GM23248 (cell line): ENCODE measurements around the gene MYBPH.

ENCODE experiments used
- EZH2 ChIP-seq: fragments of 200-600 bp; sonication (generic); IDR thresholded peaks from 2 replicates; pipeline ENCODE4 v1.6.1; 2018; ENCODE audit warnings: antibody characterized with exemption, mild to moderate bottlenecking; ENCODE audit not compliant: insufficient read depth, poor library complexity, severe bottlenecking
- EZH2phosphoT487 ChIP-seq: fragments of 200-600 bp; sonication (generic); IDR thresholded peaks from 2 replicates; pipeline ENCODE4 v1.6.1; 2018; ENCODE audit warnings: antibody characterized with exemption, moderate library complexity, mild to moderate bottlenecking, low read depth; ENCODE audit not compliant: insufficient read depth

DNA sequence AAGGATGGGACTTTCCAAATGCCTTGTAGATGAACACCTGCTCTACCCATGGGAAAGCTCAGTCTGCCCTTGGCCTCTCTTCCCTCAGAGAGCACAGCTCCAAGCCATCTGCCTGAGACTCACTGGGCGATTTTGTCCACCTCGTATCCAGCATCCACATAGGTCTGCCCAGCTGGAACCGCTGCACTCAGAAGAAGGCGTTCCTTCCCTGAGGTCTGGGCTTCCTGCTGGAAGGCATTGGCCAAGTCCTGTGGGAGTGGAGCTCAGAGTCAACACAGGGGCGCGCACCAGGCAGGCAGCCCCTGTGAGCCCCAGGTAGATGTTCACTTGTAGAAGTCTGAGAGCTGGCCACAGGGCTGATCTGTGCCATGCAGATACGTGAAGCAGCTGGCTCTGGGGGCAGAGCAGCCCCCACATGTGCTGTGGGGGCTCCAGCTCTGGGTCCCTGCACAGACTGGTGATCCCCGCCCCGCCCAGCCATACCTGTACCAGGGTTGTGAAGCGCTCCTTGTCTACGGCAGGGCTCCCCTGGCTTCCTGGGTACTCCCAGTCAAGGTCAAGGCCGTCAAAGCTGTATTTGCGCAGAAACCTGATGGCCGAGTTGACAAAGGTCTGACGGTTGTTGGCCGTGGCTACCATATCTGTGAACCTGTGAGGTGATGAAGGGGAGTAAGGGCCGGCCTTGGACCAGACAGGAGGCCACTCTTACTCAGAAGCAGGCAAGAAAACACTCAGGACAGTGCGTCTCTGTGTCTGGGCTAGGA, 47.6 kb upstream of the MYBPH start:
- TF ChIP-seq EZH2phosphoT487 (no peak), EZH2 (no peak)
